ENCODE results near the gene PRR35.

DNA sequence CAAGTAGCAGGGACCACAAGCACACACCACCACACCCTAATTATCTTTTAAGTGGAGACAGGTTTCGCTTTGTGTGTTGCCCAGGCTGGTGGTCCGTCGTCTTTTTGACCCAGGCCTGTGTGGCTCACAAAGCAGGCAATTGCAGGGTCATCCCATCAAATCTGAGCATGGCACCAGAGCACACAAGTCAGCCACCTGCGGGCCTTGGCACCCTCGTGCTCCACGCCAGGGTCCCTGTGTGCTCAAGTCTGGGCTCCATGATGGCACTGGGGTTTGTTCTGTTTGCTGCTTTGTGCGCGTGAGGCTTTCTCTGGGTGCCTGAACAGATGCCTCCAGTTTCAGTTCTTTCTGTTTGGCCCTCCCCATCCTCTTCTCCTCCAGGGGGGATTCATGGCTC, 35.1 kb upstream of the PRR35 start:
- TF ChIP-seq EZH2phosphoT487 (IDR thresholded peaks at IDR 0.05; ENCODE audit: insufficient read depth, low read depth): no peak
- TF ChIP-seq EZH2 (IDR thresholded peaks at IDR 0.05; ENCODE audit: insufficient read depth, poor library complexity, severe bottlenecking): no peak
